RWPE2 (cell line): ENCODE measurements around the gene L3MBTL3.
A peak's percentile ranks its signal among the peaks of the same experiment; 100 is the strongest.

Source experiments
- ATAC-seq: fragments of 200-7000 bp; cut with Tn5 transposase; 3 replicates; pipeline ENCODE4 v1.9.1; 2021; ENCODE audit warnings: low read depth
- DNase-seq: peaks from one replicate; pipeline ENCODE4 v3.0.0-alpha.2; 2020; ENCODE audit warnings: low spot score
- H3K27ac ChIP-seq: fragments of 450-650 bp; 2 replicates; pipeline ENCODE4 v1.5.1; 2017; ENCODE audit warnings: mild to moderate bottlenecking; ENCODE audit not compliant: poor library complexity, severe bottlenecking
- H3K27me3 ChIP-seq: fragments of 250-450 bp; sonication (Bioruptor Pico); 2 replicates; pipeline ENCODE4 v1.5.1; 2021; ENCODE audit warnings: mild to moderate bottlenecking, moderate library complexity; ENCODE audit not compliant: insufficient read depth, poor library complexity, severe bottlenecking
- H3K36me3 ChIP-seq: fragments of 250-450 bp; sonication (Bioruptor Pico); 2 replicates; pipeline ENCODE4 v1.5.1; 2020; ENCODE audit warnings: low read depth, mild to moderate bottlenecking, moderate library complexity
- H3K4me1 ChIP-seq: fragments of 250-450 bp; sonication (Bioruptor Pico); 2 replicates; pipeline ENCODE4 v1.5.1; 2021; ENCODE audit warnings: mild to moderate bottlenecking, moderate library complexity; ENCODE audit not compliant: insufficient read depth, poor library complexity, severe bottlenecking
- H3K4me3 ChIP-seq: fragments of 250-450 bp; sonication (Bioruptor Pico); 2 replicates; pipeline ENCODE4 v1.5.1; 2021; ENCODE audit warnings: mild to moderate bottlenecking, moderate library complexity; ENCODE audit not compliant: severe bottlenecking
- H3K9me3 ChIP-seq: fragments of 250-450 bp; sonication (Bioruptor Pico); 2 replicates; pipeline ENCODE4 v1.5.1; 2021; ENCODE audit warnings: mild to moderate bottlenecking, moderate library complexity; ENCODE audit not compliant: severe bottlenecking
- TF ChIP-seq, protein P1 (sequence below): fragments of 450-650 bp; IDR thresholded peaks from one replicate; pipeline ENCODE4 v1.5.1; 2017; ENCODE audit warnings: mild to moderate bottlenecking, moderate library complexity; ENCODE audit not compliant: poor library complexity, severe bottlenecking

Gene L3MBTL3

DNA sequence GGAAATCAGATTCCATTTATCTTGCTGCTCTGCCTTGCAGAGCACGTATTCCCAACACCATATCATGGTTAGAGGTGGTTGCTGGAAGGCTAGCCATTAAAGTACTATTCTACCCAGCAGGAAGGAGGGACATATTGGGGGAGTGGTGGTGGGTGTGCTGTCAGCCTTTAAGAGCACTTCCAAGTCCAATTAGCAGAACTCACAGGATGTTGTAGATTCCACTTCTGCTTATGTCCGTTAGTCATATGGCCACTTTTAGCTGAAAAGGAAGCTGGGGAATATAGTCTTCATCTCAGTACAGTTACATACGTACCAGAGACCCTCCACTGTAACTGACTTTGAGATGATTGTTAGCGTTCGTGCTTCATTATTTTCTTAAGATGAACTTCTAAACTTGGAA lies 109.9 kb downstream of the L3MBTL3 start:
- Histone ChIP-seq H3K9me3 (no peaks in the 10 kb centered on the region), H3K4me3 (no peak overlapping the region), H3K4me1 (no peaks in the 10 kb centered on the region), H3K27me3 (no peaks in the 10 kb centered on the region), H3K36me3 (0 out of 2 replicates have a peak, but pooled peaks cover 3% of the 10 kb centered on the region), H3K27ac (no peak overlapping the region)
- TF ChIP-seq, protein P1, sequence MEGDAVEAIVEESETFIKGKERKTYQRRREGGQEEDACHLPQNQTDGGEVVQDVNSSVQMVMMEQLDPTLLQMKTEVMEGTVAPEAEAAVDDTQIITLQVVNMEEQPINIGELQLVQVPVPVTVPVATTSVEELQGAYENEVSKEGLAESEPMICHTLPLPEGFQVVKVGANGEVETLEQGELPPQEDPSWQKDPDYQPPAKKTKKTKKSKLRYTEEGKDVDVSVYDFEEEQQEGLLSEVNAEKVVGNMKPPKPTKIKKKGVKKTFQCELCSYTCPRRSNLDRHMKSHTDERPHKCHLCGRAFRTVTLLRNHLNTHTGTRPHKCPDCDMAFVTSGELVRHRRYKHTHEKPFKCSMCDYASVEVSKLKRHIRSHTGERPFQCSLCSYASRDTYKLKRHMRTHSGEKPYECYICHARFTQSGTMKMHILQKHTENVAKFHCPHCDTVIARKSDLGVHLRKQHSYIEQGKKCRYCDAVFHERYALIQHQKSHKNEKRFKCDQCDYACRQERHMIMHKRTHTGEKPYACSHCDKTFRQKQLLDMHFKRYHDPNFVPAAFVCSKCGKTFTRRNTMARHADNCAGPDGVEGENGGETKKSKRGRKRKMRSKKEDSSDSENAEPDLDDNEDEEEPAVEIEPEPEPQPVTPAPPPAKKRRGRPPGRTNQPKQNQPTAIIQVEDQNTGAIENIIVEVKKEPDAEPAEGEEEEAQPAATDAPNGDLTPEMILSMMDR = no peak
- DNase-seq (no peak), ATAC-seq (no peak)

DNA sequence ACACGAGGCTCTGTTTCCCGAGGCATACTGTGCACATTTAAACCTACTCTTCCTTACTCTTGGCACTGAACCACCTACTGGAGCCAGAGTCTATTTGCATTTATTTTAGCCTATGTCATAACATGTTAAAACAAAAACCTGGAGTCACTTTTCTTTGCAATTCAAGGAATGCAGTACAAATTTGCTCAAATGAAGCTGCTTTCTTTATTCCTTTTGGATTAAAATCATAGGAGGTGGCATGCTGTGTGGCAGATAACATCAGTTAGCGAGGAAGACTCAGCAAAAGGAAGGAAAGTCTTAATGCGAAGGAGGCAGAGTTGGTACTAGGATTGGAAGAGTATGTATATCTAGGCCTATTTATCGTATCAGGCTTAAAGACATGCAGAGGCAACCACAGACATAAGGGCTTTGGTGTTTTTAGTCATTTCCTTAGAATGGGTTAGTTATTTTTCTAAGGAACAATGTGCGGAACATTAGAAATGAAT lies 111.4 kb downstream of the L3MBTL3 start:
- no peak overlapping the region for H3K27ac ChIP-seq
- H3K27me3 ChIP-seq = no peaks in the 10 kb centered on the region
- H3K4me1 ChIP-seq = no peaks in the 10 kb centered on the region
- H3K4me3 ChIP-seq = no peak overlapping the region
- 0 out of 2 replicates have a peak, but pooled peaks cover 6% of the 10 kb centered on the region for H3K36me3 ChIP-seq
- H3K9me3 ChIP-seq = no peaks in the 10 kb centered on the region
- ATAC-seq = no peak
- no peak for DNase-seq
- TF ChIP-seq, protein P1 = no peak

DNA sequence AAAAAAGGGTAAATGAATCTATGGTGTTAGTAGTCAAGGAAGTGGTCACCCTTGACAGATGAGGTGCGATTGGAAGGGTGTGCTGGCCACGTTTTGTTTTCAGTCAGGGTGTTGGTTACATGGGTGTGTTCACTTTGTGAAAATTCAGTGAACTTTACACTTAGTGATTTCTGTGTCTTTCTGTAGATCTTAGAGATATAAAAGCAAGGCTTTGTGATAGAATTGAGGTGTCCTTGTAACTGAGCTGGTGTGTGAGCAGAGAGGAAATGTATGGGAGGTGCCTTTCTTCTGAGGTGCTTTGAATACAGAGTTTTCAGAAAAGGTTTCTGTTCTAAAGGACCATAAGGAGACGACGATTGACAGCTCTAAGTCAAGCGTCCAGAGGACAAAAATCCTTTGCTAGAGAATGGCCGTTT lies 113.9 kb downstream of the L3MBTL3 start:
- Histone ChIP-seq H3K4me1 (no peaks in the 10 kb centered on the region), H3K36me3 (0 out of 2 replicates have a peak, but pooled peaks cover 6% of the 10 kb centered on the region), H3K9me3 (no peaks in the 10 kb centered on the region), H3K27ac (no peak overlapping the region), H3K4me3 (no peak overlapping the region), H3K27me3 (no peaks in the 10 kb centered on the region)
- DNase-seq (no peak), ATAC-seq (no peak)
- TF ChIP-seq, protein P1 = no peak

DNA sequence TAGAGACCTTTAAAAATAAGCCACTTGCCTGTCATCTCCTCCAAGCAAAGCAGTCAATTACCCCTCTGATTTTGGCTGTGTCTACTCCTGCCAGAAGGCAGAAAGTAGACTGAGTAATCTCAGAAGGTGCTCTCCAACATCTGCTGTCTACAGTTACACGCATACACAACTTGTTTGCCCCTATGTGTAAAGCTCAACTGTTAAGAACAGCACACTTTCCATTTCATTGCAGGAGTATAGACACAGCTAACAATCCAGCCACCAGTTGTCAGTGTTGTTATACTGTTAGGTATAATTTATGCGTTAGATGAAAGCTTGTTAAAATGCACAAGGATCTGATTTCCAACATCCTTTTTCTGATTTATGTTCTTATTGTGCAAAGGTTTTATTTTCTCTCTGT lies 116.2 kb downstream of the L3MBTL3 start:
- H3K4me3 ChIP-seq = no peak overlapping the region
- no peak for DNase-seq
- TF ChIP-seq, protein P1 = peak; percentile 9

DNA sequence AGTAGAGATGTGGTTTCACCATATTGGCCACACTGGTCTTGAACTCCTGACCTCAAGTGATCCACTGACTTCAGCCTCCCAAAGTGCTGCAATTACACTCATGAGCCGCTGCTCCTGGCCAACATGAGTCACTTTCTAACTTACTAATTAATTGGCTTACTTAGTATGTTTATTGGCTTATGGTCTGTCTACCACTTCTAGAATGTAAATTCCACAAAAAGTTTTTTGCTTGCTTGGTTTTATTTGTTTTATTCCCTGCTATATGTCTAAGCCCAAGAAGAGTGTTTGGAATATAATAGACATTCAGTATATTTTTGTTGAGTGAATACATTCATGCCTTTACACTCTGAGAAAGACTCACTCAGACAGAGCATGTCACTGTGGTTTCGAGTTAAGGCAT lies 118.4 kb downstream of the L3MBTL3 start:
- no peak for ATAC-seq
- Histone ChIP-seq H3K27ac (no peak overlapping the region), H3K27me3 (no peaks in the 10 kb centered on the region), H3K9me3 (no peaks in the 10 kb centered on the region), H3K4me1 (no peaks in the 10 kb centered on the region), H3K4me3 (no peak overlapping the region), H3K36me3 (0 out of 2 replicates have a peak, but pooled peaks cover 3% of the 10 kb centered on the region)
- DNase-seq = no peak
- TF ChIP-seq, protein P1 = no peak

More for the DNA sequence above, 116.2 kb downstream of the L3MBTL3 start:
- Histone ChIP-seq H3K27me3 (no peaks in the 10 kb centered on the region), H3K4me1 (no peaks in the 10 kb centered on the region), H3K27ac (no peak overlapping the region), H3K9me3 (no peaks in the 10 kb centered on the region), H3K36me3 (0 out of 2 replicates have a peak, but pooled peaks cover 3% of the 10 kb centered on the region)
- no peak for ATAC-seq
